Muscle layer of colon (tissue), 2 donors: ENCODE results near the gene SLIT3.

Experiments
- H3K27ac ChIP-seq: one replicate; pipeline ENCODE4 v1.7.0; 2013; ENCODE audit warnings: low read depth, mild to moderate bottlenecking, low read length, moderate library complexity
- H3K27me3 ChIP-seq, 2 donors: one replicate each; pipeline ENCODE4 v1.7.0; 2013; ENCODE audit warnings: low read length in 2 of 2, mild to moderate bottlenecking in 2 of 2; ENCODE audit not compliant: insufficient read depth in 2 of 2, control insufficient read depth in 1 of 2
- H3K36me3 ChIP-seq: one replicate; pipeline ENCODE4 v1.7.0; 2013; ENCODE audit warnings: mild to moderate bottlenecking, low read length; ENCODE audit not compliant: insufficient read depth
- H3K4me1 ChIP-seq: one replicate; pipeline ENCODE4 v1.7.0; 2013; ENCODE audit warnings: mild to moderate bottlenecking, low read length; ENCODE audit not compliant: insufficient read depth
- H3K4me3 ChIP-seq, 2 donors: one replicate each; pipeline ENCODE4 v1.7.0; 2013; ENCODE audit warnings: low read length in 2 of 2, low read depth in 1 of 2, mild to moderate bottlenecking in 1 of 2, moderate library complexity in 1 of 2
- H3K9ac ChIP-seq: one replicate; pipeline ENCODE4 v1.7.0; 2013; ENCODE audit warnings: low read length
- H3K9me3 ChIP-seq: one replicate; pipeline ENCODE4 v1.7.0; 2013; ENCODE audit warnings: mild to moderate bottlenecking, low read length
- donor health status: abdominal sarcoma.
- donor health status: Adenocarcinoma of cecum.

Gene SLIT3

DNA sequence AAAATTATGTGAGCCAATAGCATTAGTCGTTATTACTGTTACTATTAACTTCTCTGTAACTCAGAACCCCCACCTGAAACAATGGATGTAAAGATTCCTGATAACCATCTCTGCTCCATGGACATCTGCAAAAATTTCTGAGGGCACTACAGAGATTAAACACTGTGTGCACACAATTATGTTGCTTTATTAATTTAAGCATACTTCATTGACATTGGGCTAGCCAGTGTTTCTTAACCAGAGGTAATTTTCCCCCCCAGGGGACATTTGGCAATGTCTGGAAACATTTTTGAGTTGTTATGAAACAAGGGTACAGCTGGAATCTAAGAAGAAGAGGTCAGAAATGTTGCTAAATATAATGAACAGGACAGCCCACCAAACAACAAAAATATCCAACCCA, 19.3 kb downstream of the SLIT3 start:
- Histone ChIP-seq H3K9ac (no peak overlapping the region), H3K36me3 (no peaks in the 10 kb centered on the region)

DNA sequence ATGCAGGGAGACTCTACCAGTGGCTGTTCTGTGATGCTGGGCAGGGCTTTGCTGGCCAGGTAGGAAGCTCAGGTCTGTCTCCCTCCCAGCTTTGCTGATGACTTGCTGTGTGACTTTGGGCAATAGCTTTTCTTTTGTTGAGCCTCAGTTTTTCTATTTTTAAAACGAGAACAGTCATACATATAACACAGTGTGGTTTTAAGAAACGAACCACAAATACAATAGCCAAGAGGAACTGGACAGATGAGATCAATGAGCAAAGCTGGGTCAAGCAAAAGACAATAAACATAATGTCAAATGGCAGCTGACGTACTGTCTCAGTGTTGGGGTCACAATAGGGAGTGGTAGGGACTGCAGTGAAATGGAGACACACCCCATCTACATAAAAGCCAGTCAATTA, 20.2 kb downstream of the SLIT3 start:
- Histone ChIP-seq H3K4me1 (peaks cover 14% of the 10 kb centered on the region), H3K9me3 (peaks cover 4% of the 10 kb centered on the region), H3K36me3 (no peaks in the 10 kb centered on the region), H3K27ac (no peak overlapping the region), H3K4me3 (no peak overlapping the region), H3K9ac (no peak overlapping the region), H3K27me3 (no peaks in the 10 kb centered on the region)

More for the DNA sequence above, 19.3 kb downstream of the SLIT3 start:
- Histone ChIP-seq H3K27ac (no peak overlapping the region), H3K4me1 (peaks cover 20% of the 10 kb centered on the region), H3K27me3 (no peaks in the 10 kb centered on the region), H3K9me3 (peaks cover 5% of the 10 kb centered on the region), H3K4me3 (no peak overlapping the region)

DNA sequence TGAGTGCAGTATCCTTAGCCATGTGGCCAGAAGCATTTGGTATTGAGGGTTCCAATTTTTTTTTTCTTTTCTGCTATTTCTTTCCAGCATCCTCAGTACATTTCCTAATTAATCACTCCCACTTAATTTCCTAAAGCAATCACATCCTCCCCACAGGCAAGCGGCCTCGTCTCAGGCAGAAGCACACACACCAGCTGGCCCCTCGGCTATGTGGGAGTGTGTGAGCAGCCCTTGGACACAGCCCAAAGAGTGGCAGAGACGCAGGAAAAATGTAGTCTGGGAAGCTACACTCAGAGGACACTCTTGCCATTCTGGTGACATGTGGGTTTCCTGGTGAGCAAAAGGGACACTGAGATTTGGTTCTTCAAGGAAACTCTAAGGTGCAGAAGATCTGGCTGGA, 20.7 kb downstream of the SLIT3 start:
- no peak overlapping the region for H3K9ac ChIP-seq
- no peak overlapping the region for H3K27ac ChIP-seq
- no peaks in the 10 kb centered on the region for H3K9me3 ChIP-seq
- no peak overlapping the region for H3K4me3 ChIP-seq
- no peaks in the 10 kb centered on the region for H3K27me3 ChIP-seq
- H3K4me1 ChIP-seq, result peaks cover 14% of the 10 kb centered on the region
- no peaks in the 10 kb centered on the region for H3K36me3 ChIP-seq

DNA sequence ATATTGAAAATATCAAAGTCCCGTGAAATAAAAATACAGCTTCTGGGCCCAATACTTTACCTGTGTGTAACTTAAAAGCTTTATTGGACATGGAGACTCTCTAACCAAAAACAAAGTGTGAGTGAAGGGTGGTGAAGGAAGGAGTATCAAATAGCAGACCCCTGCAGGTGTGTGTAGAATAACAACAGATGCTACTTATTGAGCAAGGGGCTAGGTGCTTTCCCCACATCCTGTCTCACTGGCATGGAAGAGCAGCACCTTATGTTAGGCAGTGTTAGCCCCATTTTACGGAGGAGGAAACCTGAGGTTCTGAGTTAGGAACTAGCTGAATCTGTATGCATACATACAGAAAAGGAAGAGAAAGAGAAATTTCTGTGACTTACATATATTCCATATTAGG, 21.8 kb downstream of the SLIT3 start:
- no peak overlapping the region for H3K27ac ChIP-seq
- H3K9ac ChIP-seq, result no peak overlapping the region
- no peaks in the 10 kb centered on the region for H3K9me3 ChIP-seq
- H3K4me3 ChIP-seq, result no peak overlapping the region
- no peaks in the 10 kb centered on the region for H3K36me3 ChIP-seq
- peaks cover 9% of the 10 kb centered on the region for H3K4me1 ChIP-seq
- no peaks in the 10 kb centered on the region for H3K27me3 ChIP-seq

DNA sequence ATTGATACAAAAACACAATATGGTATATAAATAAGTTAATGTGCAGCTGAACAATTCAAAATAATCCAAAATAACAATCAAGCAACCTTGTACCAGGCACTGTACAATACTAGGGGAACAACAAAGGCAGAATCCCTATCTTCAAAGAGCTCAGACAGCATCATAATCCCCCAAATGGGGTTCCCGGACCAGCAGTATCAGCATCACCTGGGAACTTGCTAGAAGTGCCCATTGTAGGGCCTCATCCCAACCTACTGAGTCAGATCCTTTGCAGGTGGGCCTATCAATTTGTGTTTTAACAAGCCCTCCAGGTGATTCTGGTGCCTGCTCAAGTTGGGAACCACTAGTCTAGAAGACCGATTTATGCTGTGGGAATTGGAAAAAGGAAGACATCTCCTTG, 27.1 kb downstream of the SLIT3 start:
- Histone ChIP-seq H3K27me3 (no peaks in the 10 kb centered on the region), H3K27ac (no peak overlapping the region), H3K9me3 (no peaks in the 10 kb centered on the region), H3K4me1 (peaks cover 11% of the 10 kb centered on the region), H3K36me3 (no peaks in the 10 kb centered on the region), H3K4me3 (no peak overlapping the region), H3K9ac (no peak overlapping the region)

DNA sequence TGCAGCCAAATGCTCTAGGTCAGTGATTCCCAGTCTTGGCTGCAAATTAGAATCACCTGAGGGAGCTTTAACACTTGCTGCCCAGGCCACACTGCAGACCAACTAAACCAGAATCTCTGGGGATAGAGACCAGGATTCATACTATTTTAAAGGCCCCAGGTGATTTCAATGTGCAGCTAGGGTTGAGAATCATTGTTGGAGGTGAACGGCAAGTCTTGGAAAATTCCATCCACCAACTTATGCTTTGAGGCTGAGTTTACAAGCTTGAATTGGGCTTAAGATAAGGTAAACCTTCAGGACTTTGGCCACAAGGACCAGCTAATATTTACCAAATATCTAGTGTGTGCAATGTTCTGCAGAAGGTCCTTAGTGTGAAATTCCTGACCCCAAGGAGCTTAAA, 27.5 kb downstream of the SLIT3 start:
- no peaks in the 10 kb centered on the region for H3K36me3 ChIP-seq
- H3K27me3 ChIP-seq, result no peaks in the 10 kb centered on the region
- no peak overlapping the region for H3K4me3 ChIP-seq
- H3K4me1 ChIP-seq, result peaks cover 15% of the 10 kb centered on the region
- no peaks in the 10 kb centered on the region for H3K9me3 ChIP-seq
- no peak overlapping the region for H3K27ac ChIP-seq
- no peak overlapping the region for H3K9ac ChIP-seq

DNA sequence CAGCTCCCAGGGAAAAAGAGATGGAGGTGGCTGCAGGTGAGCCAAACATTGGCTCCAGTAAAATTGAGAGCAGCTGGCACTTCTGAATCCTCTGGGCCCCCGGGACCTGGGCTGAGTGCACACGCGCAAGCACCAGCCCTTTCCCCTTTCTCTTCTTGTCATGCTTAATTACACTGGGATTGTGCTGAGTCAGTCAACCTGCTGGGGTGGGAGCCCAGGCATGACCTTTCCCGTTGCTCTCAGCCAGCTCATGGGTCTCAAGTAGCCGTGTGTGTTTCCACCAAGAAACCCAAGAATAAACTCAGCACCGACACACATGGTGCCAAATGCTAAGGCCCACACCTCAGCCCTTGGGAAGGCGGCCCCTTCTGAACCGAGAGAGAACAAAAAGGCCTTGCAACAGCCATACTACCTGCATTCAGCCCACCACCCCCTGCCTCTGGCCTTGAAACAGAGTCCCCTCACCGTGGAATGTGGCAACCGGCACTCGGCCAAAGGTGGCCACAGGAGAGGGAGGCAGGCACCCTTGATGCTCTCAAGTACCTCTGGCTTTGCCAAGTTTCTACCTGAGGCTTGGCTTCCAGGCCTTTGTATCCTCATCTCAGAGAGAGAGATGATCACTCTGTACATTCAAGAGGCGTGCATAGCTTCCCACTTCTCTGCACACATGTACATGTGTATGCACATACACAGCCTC, 28.1 kb downstream of the SLIT3 start:
- Histone ChIP-seq H3K4me3 (no peak overlapping the region), H3K27ac (no peak overlapping the region), H3K4me1 (peaks cover 21% of the 10 kb centered on the region), H3K27me3 (no peaks in the 10 kb centered on the region), H3K36me3 (no peaks in the 10 kb centered on the region), H3K9ac (no peak overlapping the region), H3K9me3 (no peaks in the 10 kb centered on the region)

DNA sequence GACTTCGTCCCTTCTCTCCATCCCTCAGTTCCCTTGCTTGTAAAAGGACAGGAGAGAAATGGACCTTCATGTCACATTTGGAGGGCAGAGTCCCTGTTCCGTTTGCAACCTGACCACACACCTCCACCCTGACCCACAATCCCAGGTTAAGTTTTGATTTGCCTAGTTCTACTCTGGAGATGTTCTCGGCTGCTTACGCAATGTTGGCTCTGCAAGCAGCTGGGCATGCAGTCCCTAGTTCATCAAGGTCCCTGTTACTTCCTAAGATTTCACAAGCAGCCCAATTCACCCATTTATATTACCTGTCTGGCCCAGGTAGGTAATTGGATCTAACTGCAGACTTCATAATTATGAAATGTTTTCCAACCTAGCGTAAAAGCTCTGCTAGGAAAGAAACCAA, 28.8 kb downstream of the SLIT3 start:
- Histone ChIP-seq H3K27me3 (no peaks in the 10 kb centered on the region), H3K9me3 (no peaks in the 10 kb centered on the region), H3K27ac (no peak overlapping the region), H3K36me3 (no peaks in the 10 kb centered on the region), H3K9ac (no peak overlapping the region), H3K4me1 (peaks cover 23% of the 10 kb centered on the region), H3K4me3 (no peak overlapping the region)

DNA sequence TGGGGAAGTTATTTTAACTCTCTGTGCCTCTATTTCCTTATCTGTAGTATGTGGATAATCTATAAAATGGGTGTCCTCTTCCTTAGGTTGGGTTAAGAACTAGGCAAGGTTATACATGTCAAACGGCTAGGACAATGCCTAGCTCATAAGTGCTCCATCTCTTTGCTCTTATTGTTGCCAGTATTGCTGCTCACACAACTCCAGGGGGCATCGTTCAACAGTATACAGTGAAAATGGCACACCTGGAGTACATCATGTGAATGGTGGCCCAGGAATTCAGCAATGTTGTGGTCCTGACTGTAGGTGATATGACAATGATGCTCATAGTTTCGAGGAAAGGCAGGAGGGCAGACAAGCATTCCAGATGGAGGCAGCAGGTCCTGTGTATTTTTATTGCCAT, 30.1 kb downstream of the SLIT3 start:
- Histone ChIP-seq H3K27ac (no peak overlapping the region), H3K4me1 (peaks cover 23% of the 10 kb centered on the region), H3K36me3 (no peaks in the 10 kb centered on the region)

DNA sequence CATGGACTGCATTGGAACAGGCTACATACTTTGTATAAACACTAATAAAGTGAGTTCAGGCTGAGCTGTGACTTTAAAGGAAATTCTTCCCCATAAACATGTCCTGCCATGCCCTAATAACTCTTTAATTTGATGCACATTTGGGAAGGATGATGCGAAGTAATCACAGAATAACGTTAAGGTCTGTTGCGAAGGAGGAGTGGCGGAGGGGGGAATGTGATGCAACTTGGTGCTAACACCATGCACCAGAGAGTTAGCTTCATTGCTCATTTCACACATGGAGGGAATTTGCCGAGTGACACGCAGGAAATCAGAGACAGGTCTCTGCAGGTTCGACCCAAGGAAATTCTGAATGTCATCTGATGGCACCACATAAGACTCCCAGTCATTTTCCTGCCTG, 32.9 kb downstream of the SLIT3 start:
- Histone ChIP-seq H3K4me1 (peaks cover 23% of the 10 kb centered on the region), H3K9ac (no peak overlapping the region), H3K4me3 (no peak overlapping the region)

More for the DNA sequence above, 30.1 kb downstream of the SLIT3 start:
- Histone ChIP-seq H3K9ac (no peak overlapping the region), H3K27me3 (no peaks in the 10 kb centered on the region), H3K4me3 (no peak overlapping the region), H3K9me3 (no peaks in the 10 kb centered on the region)

DNA sequence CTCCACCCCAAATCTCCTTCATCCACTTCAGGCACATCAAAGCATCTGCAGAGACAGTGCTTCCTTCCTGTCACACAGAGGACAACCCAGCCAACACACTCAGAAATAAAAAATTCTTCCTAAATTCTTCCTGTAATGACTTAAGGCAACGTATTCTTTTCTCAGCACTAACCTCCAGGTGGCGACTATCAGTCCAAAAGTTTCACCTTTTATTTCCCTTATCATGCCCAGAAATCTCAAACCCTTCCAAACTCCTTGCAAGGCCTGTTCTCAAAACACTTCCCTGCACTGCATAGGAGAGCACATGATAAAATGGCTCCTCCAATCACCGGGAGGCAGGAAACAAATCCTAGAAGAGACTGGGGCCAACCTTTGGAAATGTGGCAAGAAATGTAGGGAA, 35.1 kb downstream of the SLIT3 start:
- Histone ChIP-seq H3K27me3 (no peaks in the 10 kb centered on the region), H3K4me1 (peaks cover 20% of the 10 kb centered on the region), H3K9me3 (no peaks in the 10 kb centered on the region), H3K27ac (no peak overlapping the region), H3K9ac (no peak overlapping the region), H3K4me3 (no peak overlapping the region), H3K36me3 (no peaks in the 10 kb centered on the region)

More for the DNA sequence above, 32.9 kb downstream of the SLIT3 start:
- no peaks in the 10 kb centered on the region for H3K36me3 ChIP-seq
- H3K9me3 ChIP-seq, result no peaks in the 10 kb centered on the region
- no peaks in the 10 kb centered on the region for H3K27me3 ChIP-seq
- H3K27ac ChIP-seq, result no peak overlapping the region

DNA sequence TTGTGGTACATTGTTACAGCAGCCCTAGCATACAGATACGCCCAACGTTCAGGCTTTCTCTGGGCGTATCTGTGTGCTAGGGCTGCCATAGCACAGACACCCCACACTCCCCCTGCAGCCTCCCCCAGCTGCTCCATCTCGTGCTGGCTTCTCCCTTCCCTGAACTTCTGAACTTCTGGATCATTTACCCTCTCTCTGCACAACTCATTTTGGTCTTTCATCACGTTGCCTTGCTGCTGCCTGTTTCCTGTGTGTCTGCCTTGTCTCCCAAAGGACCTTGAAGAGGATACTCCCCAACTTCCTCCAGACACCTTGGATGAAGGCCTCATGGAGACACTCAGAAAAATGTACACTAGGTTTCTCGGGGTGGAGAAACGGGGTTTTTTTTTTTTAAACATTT, 37.3 kb downstream of the SLIT3 start:
- Histone ChIP-seq H3K4me3 (no peak overlapping the region), H3K9me3 (no peaks in the 10 kb centered on the region), H3K27ac (no peak overlapping the region), H3K4me1 (peaks cover 18% of the 10 kb centered on the region), H3K36me3 (no peaks in the 10 kb centered on the region), H3K9ac (no peak overlapping the region), H3K27me3 (no peaks in the 10 kb centered on the region)
